B cell (primary cell): ENCODE measurements around the gene PGM2. TPM values are rescaled to one million over a fixed set of nuclear protein-coding genes. Genes with fewer than 3 reads are reported as not detected.

Experiments used
- ATAC-seq: fragments of 200-7000 bp; cut with Tn5 transposase; one replicate; pipeline ENCODE4 v1.10.0; 2021; ENCODE audit warnings: low read depth, mild to moderate bottlenecking, moderate number of reproducible peaks, moderate library complexity
- CTCF ChIA-PET: fragments of 350-600 bp; sonication (Branson Sonifier 250); formaldehyde crosslinking; loops from one replicate; lab custom pipeline; 2021; ENCODE audit warnings: antibody characterized with exemption, inconsistent platforms; lab: Charles Lee
- POLR2A ChIA-PET: fragments of 350-600 bp; sonication (Branson Sonifier 250); formaldehyde crosslinking; loops from one replicate; lab custom pipeline; 2021; ENCODE audit warnings: antibody characterized with exemption; lab: Charles Lee
- DNase-seq: peaks from one replicate; pipeline ENCODE4 v3.0.0; 2013
- H2AFZ ChIP-seq: 2 replicates; pipeline ENCODE4 v1.6.1; 2012; ENCODE audit warnings: mild to moderate bottlenecking, low read depth, low read length; ENCODE audit not compliant: insufficient read depth, poor library complexity, severe bottlenecking
- H3K27ac ChIP-seq, 2 donors: 1 replicate in 1 of 2; 2 replicates in 1 of 2; pipeline ENCODE4 v1.5.1; 2012 to 2013; ENCODE audit warnings: low read length in 2 of 2, mild to moderate bottlenecking in 2 of 2, moderate library complexity in 1 of 2
- H3K27me3 ChIP-seq, 4 experiments: fragments of 200-600 bp in 1 of 4; sonication (generic) in 1 of 4; replicated peaks in 1 of 4; 1 replicate in 2 of 4; 2 replicates in 2 of 4; pipeline versions ENCODE4 v1.6.1 to v1.7.0; 2013 to 2016; ENCODE audit warnings: low read length in 3 of 4, mild to moderate bottlenecking in 2 of 4, mixed read lengths in 1 of 4, moderate library complexity in 1 of 4; ENCODE audit not compliant: insufficient read depth in 4 of 4, control insufficient read depth in 3 of 4; ENCODE audit errors: control extremely low read depth in 1 of 4
- H3K36me3 ChIP-seq, 2 experiments: replicated peaks in 1 of 2; 1 replicate in 1 of 2; 2 replicates in 1 of 2; pipeline versions ENCODE4 v1.6.1 to v1.7.1; 2013; ENCODE audit warnings: low read length in 1 of 2; ENCODE audit not compliant: insufficient read depth in 2 of 2, control insufficient read depth in 1 of 2; ENCODE audit errors: control extremely low read depth in 1 of 2, extremely low read depth in 1 of 2
- H3K4me1 ChIP-seq, 2 donors: fragments of 200-600 bp in 1 of 2; sonication (generic) in 1 of 2; 1 replicate in 1 of 2; 2 replicates in 1 of 2; pipeline versions ENCODE4 v1.5.1 to v1.6.1; 2013 to 2017; ENCODE audit warnings: low read length in 2 of 2; ENCODE audit not compliant: control insufficient read depth in 2 of 2, insufficient read depth in 2 of 2
- H3K4me2 ChIP-seq: replicated peaks from 2 replicates; pipeline ENCODE3; 2012; ENCODE audit warnings: mild to moderate bottlenecking, low read depth, low read length; ENCODE audit not compliant: poor library complexity, severe bottlenecking
- H3K4me3 ChIP-seq, 5 experiments: fragments of 200-600 bp in 1 of 5; sonication (generic) in 1 of 5; 1 replicate in 3 of 5; 2 replicates in 2 of 5; pipeline versions ENCODE4 v1.5.1 to v1.7.0; 2011 to 2016; ENCODE audit warnings: low read length in 4 of 5, mild to moderate bottlenecking in 4 of 5, low read depth in 2 of 5, control low read depth in 1 of 5, moderate library complexity in 1 of 5; ENCODE audit not compliant: insufficient read depth in 1 of 5; ENCODE audit errors: control extremely low read depth in 1 of 5, extremely low read depth in 1 of 5
- H3K79me2 ChIP-seq: fragments of 200-600 bp; sonication (generic); one replicate; pipeline ENCODE4 v1.6.0; 2016; ENCODE audit warnings: low read length; ENCODE audit not compliant: control insufficient read depth, insufficient read depth
- H3K9ac ChIP-seq: fragments of 200-600 bp; sonication (generic); 2 replicates; pipeline ENCODE4 v1.6.1; 2017; ENCODE audit warnings: mild to moderate bottlenecking, low read length, moderate library complexity
- H3K9me3 ChIP-seq, 3 donors: one replicate each; pipeline versions ENCODE4 v1.6.1 to v1.7.1; 2013; ENCODE audit warnings: low read length in 2 of 3; ENCODE audit not compliant: control insufficient read depth in 2 of 3, insufficient read depth in 1 of 3; ENCODE audit errors: control extremely low read depth in 1 of 3
- H4K20me1 ChIP-seq: 2 replicates; pipeline ENCODE4 v1.6.0; 2012; ENCODE audit warnings: mild to moderate bottlenecking, low read length; ENCODE audit not compliant: insufficient read depth, control insufficient read depth, poor library complexity, severe bottlenecking
- H3K27ac Mint-ChIP-seq: one replicate; pipeline ENCODE4 v1.8.0; 2021; ENCODE audit warnings: mixed read lengths
- H3K27me3 Mint-ChIP-seq: one replicate; pipeline ENCODE4 v1.8.0; 2021; ENCODE audit warnings: mixed read lengths
- H3K4me1 Mint-ChIP-seq: one replicate; pipeline ENCODE4 v1.8.0; 2021; ENCODE audit warnings: mixed read lengths
- H3K4me3 Mint-ChIP-seq: one replicate; pipeline ENCODE4 v1.8.0; 2021; ENCODE audit warnings: mixed read lengths
- H3K9me3 Mint-ChIP-seq: one replicate; pipeline ENCODE4 v1.8.0; 2022; ENCODE audit warnings: mixed read lengths; ENCODE audit not compliant: insufficient read depth
- EZH2 ChIP-seq: IDR thresholded peaks from 2 replicates; pipeline ENCODE4 v1.6.1; 2012; ENCODE audit warnings: borderline replicate concordance, low read depth, mild to moderate bottlenecking, moderate library complexity, low read length; ENCODE audit not compliant: insufficient read depth, poor library complexity, severe bottlenecking
- WGBS: methylation state at CpG from one replicate; pipeline ENCODE4 v1.1.5; 2013; ENCODE audit warnings: missing lambda C conversion rate; ENCODE audit not compliant: insufficient coverage; 5-methylcytosine and 5-hydroxymethylcytosine counted together
- intact Hi-C: fragments of 100-400 bp; cut with micrococcal nuclease; formaldehyde crosslinking; loops from one replicate; pipeline ENCODE4 v1.10.0; 2022
- polyA plus RNA-seq: library from polyadenylated mRNA; depleted of rRNA; stranded (reverse); fragments of >200 nt; gene quantifications from 2 replicates; pipeline ENCODE4 v1.2.3, GENCODE V29; 2012
- total RNA-seq, 2 donors: library from RNA; stranded (reverse); fragments of 120-200 nt in 1 of 2; gene quantifications; 1 replicate in 1 of 2; 2 replicates in 1 of 2; pipeline versions ENCODE4 v1.2.3 to v1.2.4, GENCODE V29; 2013 to 2022
- TF ChIP-seq, protein P1 (sequence below): fragments of 200-600 bp; IDR thresholded peaks from one replicate; pipeline ENCODE4 v1.8.0; 2022; ENCODE audit warnings: antibody characterized with exemption, mild to moderate bottlenecking

PGM2 gene
- total and polyA plus RNA-seq, 2 donors (not counting 1 experiment from before 2014, with no cell fraction given), result 5.3 to 20.9 TPM

DNA sequence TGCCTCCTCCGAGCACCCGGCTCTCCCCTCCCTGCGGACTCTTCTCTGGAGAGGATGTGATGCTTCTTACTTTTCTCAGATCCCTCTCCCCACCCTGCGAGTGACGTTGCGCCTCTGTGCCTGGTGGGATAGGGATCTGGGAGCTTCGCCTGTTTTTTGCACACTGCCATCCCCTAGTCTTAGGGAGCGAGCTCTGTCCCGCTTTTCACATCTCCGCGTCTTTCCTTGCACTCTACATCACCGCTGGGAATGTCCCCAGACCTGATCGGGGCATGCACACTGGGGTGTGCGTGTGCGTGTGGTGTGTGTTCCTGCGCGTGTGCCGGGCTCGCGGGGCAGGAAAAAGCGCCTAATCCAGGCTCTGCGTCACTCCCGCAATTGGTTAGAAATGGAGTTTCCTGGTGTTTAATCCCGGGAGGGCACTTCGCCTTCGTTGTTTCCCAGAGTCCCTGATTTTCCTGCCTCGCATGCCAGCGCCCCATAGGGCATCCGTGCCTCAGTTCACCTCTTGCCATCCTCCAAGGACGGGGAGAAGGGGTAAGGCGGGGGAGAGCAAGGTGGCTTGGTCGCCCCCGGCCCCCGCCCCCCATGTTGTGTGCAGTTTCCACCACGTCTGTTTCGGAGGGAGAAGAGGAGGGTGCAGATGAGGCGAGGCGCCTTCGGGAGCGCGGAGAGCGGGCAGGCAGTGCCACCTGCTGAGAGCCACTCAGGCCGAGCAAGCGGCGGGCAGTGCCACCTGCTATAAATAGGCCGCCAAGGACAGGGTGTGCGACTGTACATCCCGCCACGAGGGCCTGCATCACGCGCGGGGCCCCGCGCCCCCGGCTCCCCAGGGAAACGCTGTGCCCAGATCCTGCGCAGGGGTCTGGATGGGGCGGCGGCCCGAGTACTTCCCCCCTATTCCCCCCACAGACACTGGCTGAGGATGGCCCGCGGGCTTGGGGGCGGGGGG, 63.6 kb downstream of the PGM2 start:
- Mint-ChIP-seq H3K9me3 (no peaks in the 10 kb centered on the region), H3K4me1 (peaks cover 50% of the 10 kb centered on the region), H3K27ac (peak overlapping the region; percentile 80), H3K4me3 (peak overlapping the region; percentile 76), H3K27me3 (no peaks in the 10 kb centered on the region)
- Histone ChIP-seq H3K79me2 (peaks cover 28% of the 10 kb centered on the region), H3K4me1 (peaks cover 38% of the 10 kb centered on the region in 2 donors), H3K27me3 (no peaks in the 10 kb centered on the region), H3K27ac (peak overlapping the region; percentile 92 to 95), H3K4me3 (peak overlapping the region in 4 of 5 experiments; percentile 72 to 91 (median 72)), H3K9ac (peak overlapping the region; percentile 79), H2AFZ (peak overlapping the region; percentile 73), H3K4me2 (peak overlapping the region; percentile 93), H4K20me1 (peaks cover 4% of the 10 kb centered on the region), H3K9me3 (no peaks in the 10 kb centered on the region), H3K36me3 (no peaks in the 10 kb centered on the region)
- intact Hi-C loops, result loop anchor here (1.0 to 5.0 kb wide), 4 partner anchors 38 to 772 kb away; partner anchors contain the start of gene KLF3
- DNase-seq, result peak; percentile 73
- ChIA-PET CTCF (interaction anchor here (0.8 to 4.0 kb wide), 5 partner anchors 16 to 289 kb away, joined by 3 to 23 read pairs (median 4); no protein-coding TSS in a partner anchor), POLR2A (interaction anchor here (0.6 to 3.0 kb wide), 4 partner anchors 10 to 67 kb away, joined by 3 to 20 read pairs (median 4); partner anchors contain the start of gene PGM2)
- ATAC-seq, result peak; percentile 19
- TF ChIP-seq, protein P1, sequence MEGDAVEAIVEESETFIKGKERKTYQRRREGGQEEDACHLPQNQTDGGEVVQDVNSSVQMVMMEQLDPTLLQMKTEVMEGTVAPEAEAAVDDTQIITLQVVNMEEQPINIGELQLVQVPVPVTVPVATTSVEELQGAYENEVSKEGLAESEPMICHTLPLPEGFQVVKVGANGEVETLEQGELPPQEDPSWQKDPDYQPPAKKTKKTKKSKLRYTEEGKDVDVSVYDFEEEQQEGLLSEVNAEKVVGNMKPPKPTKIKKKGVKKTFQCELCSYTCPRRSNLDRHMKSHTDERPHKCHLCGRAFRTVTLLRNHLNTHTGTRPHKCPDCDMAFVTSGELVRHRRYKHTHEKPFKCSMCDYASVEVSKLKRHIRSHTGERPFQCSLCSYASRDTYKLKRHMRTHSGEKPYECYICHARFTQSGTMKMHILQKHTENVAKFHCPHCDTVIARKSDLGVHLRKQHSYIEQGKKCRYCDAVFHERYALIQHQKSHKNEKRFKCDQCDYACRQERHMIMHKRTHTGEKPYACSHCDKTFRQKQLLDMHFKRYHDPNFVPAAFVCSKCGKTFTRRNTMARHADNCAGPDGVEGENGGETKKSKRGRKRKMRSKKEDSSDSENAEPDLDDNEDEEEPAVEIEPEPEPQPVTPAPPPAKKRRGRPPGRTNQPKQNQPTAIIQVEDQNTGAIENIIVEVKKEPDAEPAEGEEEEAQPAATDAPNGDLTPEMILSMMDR, result no peak
- TF ChIP-seq EZH2, result no peak
- 28% methylated on average over 50 of the region's 63 CpGs for WGBS
